T-cell (primary cell): ENCODE measurements around the gene PGM1. TPM values are rescaled to one million over a fixed set of nuclear protein-coding genes. Genes with fewer than 3 reads are reported as not detected.

Experiments
- ATAC-seq, 4 experiments: fragments of 200-7000 bp in 3 of 4; fragments of 150-1000 bp in 1 of 4; cut with Tn5 transposase; replicated peaks in 1 of 4; 1 replicate in 3 of 4; 2 replicates in 1 of 4; pipeline ENCODE4 v1.10.0; 2021; ENCODE audit warnings: moderate library complexity in 3 of 4, mild to moderate bottlenecking in 2 of 4, moderate number of reproducible peaks in 1 of 4
- CTCF ChIA-PET, 2 donors: fragments of 300-600 bp; sonication (Branson Sonifier 250); formaldehyde crosslinking; loops; one replicate each; lab custom pipeline; 2022; ENCODE audit warnings: antibody characterized with exemption in 2 of 2; lab: Charles Lee
- POLR2A ChIA-PET, 2 donors: fragments of 300-600 bp; sonication (Branson Sonifier 250); formaldehyde crosslinking; loops; one replicate each; lab custom pipeline; 2022; ENCODE audit warnings: antibody characterized with exemption in 2 of 2; lab: Charles Lee
- DNase-seq, 35 experiments: peaks; one replicate each; pipeline versions ENCODE4 v3.0.0 to v3.0.0-alpha.2; 2013 to 2023
- H3K27ac ChIP-seq: one replicate; pipeline ENCODE4 v1.5.1; 2013; ENCODE audit warnings: low read length
- H3K27me3 ChIP-seq, 2 experiments: replicated peaks in 1 of 2; 1 replicate in 1 of 2; 2 replicates in 1 of 2; pipeline versions ENCODE4 v1.6.1 to v1.7.0; 2013; ENCODE audit warnings: low read length in 1 of 2, mixed read lengths in 1 of 2; ENCODE audit not compliant: control insufficient read depth in 2 of 2, insufficient read depth in 2 of 2; ENCODE audit errors: extremely low read depth in 1 of 2
- H3K36me3 ChIP-seq, 2 donors: 1 replicate in 1 of 2; 2 replicates in 1 of 2; pipeline versions ENCODE4 v1.6.1 to v1.7.0; 2013; ENCODE audit warnings: low read length in 1 of 2; ENCODE audit not compliant: control insufficient read depth in 2 of 2, insufficient read depth in 1 of 2; ENCODE audit errors: extremely low read depth in 1 of 2
- H3K4me1 ChIP-seq, 2 experiments: 1 replicate in 1 of 2; 2 replicates in 1 of 2; pipeline versions ENCODE4 v1.6.1 to v1.7.0; 2013; ENCODE audit warnings: low read length in 2 of 2, mixed read lengths in 1 of 2; ENCODE audit not compliant: insufficient read depth in 2 of 2, control insufficient read depth in 1 of 2; ENCODE audit errors: extremely low read depth in 1 of 2
- H3K4me3 ChIP-seq, 2 donors: 1 replicate in 1 of 2; 2 replicates in 1 of 2; pipeline versions ENCODE4 v1.5.1 to v1.7.0; 2013; ENCODE audit warnings: mild to moderate bottlenecking in 2 of 2, low read length in 1 of 2, moderate library complexity in 1 of 2; ENCODE audit not compliant: control insufficient read depth in 1 of 2; ENCODE audit errors: extremely low read depth in 1 of 2
- H3K9me3 ChIP-seq: 2 replicates; pipeline ENCODE4 v1.7.0; 2013
- H3K27ac Mint-ChIP-seq, 2 donors: one replicate each; pipeline ENCODE4 v1.8.0; 2020 to 2021; ENCODE audit warnings: mild to moderate bottlenecking in 2 of 2, mixed read lengths in 2 of 2
- H3K27me3 Mint-ChIP-seq, 2 donors: one replicate each; pipeline ENCODE4 v1.8.0; 2021 to 2022; ENCODE audit warnings: mixed read lengths in 2 of 2
- H3K36me3 Mint-ChIP-seq: one replicate; pipeline ENCODE4 v1.8.0; 2021; ENCODE audit warnings: mixed read lengths
- H3K4me1 Mint-ChIP-seq, 3 donors: one replicate each; pipeline ENCODE4 v1.8.0; 2020 to 2022; ENCODE audit warnings: mixed read lengths in 3 of 3, mild to moderate bottlenecking in 1 of 3
- H3K4me3 Mint-ChIP-seq, 3 donors: one replicate each; pipeline ENCODE4 v1.8.0; 2020 to 2022; ENCODE audit warnings: mild to moderate bottlenecking in 3 of 3, mixed read lengths in 3 of 3, moderate library complexity in 3 of 3
- H3K9me3 Mint-ChIP-seq, 3 donors: one replicate each; pipeline ENCODE4 v1.8.0; 2020 to 2022; ENCODE audit warnings: mixed read lengths in 3 of 3
- WGBS: methylation state at CpG from one replicate; pipeline ENCODE4 v1.1.5; 2013; ENCODE audit warnings: missing lambda C conversion rate; ENCODE audit not compliant: insufficient coverage; 5-methylcytosine and 5-hydroxymethylcytosine counted together
- total RNA-seq, 35 experiments: library from RNA in 6 of 35; stranded (reverse) in 6 of 35; fragments of 120-200 nt in 1 of 35; gene quantifications; one replicate each; pipeline versions ENCODE4 v1.2.1 to v1.2.4 and lab custom pipeline; 2013 to 2026

PGM1 gene
- total RNA-seq, 5 donors from 2014 or later (not counting 1 experiment from before 2014, with no cell fraction given): 12.2 to 17.3 (median 15.5) TPM

DNA sequence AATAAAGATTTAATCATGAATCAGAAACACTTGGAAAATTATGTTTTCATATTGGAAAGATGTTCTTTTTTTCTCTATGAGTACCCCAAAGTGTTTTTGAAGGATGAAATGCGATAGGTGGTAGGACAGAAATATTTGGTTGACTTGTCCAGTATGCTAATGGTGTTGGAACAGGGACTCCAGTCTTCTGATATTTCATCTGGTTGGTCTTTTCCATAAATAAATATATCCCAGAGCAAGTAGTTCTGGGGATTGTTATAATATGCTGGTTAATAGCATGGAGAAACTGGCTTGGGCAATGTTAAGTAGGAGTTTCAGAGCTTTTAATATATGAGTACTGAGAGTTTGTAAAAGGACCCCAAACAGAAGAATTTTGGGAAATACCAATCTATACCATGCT lies 8.7 kb downstream of the PGM1 start:
- peaks cover 16% of the 10 kb centered on the region for H3K36me3 Mint-ChIP-seq
- no peaks in the 10 kb centered on the region for H3K27me3 Mint-ChIP-seq
- WGBS: no CpG with 5 or more reads among the region's 1 CpG
- Histone ChIP-seq H3K4me3 (no peak overlapping the region), H3K9me3 (no peaks in the 10 kb centered on the region), H3K36me3 (peaks cover 2 to 4% of the 10 kb centered on the region in 2 donors), H3K27me3 (no peaks in the 10 kb centered on the region), H3K27ac (no peak overlapping the region), H3K4me1 (no peaks in the 10 kb centered on the region)
- H3K27ac Mint-ChIP-seq: no peak overlapping the region
- no peak for DNase-seq
- H3K4me1 Mint-ChIP-seq: peaks cover 3 to 15% (median 5%) of the 10 kb centered on the region in 3 donors
- CTCF ChIA-PET: interaction anchor here in 1 of 2 donors (0.6 kb wide), 1 partner anchor 46 kb away, joined by 4 read pairs; no protein-coding TSS in a partner anchor
- H3K9me3 Mint-ChIP-seq: no peaks in the 10 kb centered on the region
- H3K4me3 Mint-ChIP-seq: no peak overlapping the region
- no peak for ATAC-seq
- POLR2A ChIA-PET: interaction anchor here in 1 of 2 donors (0.5 kb wide), 1 partner anchor 278 kb away, joined by 3 read pairs; no protein-coding TSS in a partner anchor

- no peaks in the 10 kb centered on the region for H3K9me3 Mint-ChIP-seq
- Histone ChIP-seq H3K9me3 (no peaks in the 10 kb centered on the region), H3K27ac (no peak overlapping the region), H3K4me3 (no peak overlapping the region), H3K36me3 (peaks cover 2 to 4% of the 10 kb centered on the region in 2 donors), H3K4me1 (no peaks in the 10 kb centered on the region), H3K27me3 (no peaks in the 10 kb centered on the region)
- DNase-seq (no peak), ATAC-seq (no peak)
- no peak overlapping the region for H3K27ac Mint-ChIP-seq
- ChIA-PET CTCF (no interaction called here), POLR2A (no interaction called here)
- WGBS: 74% methylated on average over 5 of the region's 5 CpGs
- H3K36me3 Mint-ChIP-seq: peaks cover 16% of the 10 kb centered on the region
- peaks cover 1 to 14% (median 3%) of the 10 kb centered on the region in 3 donors for H3K4me1 Mint-ChIP-seq
- no peak overlapping the region for H3K4me3 Mint-ChIP-seq
- no peaks in the 10 kb centered on the region for H3K27me3 Mint-ChIP-seq
These were observed 9.4 kb downstream of the PGM1 start for GRCh38 chr1:63602629-63603028.

DNA sequence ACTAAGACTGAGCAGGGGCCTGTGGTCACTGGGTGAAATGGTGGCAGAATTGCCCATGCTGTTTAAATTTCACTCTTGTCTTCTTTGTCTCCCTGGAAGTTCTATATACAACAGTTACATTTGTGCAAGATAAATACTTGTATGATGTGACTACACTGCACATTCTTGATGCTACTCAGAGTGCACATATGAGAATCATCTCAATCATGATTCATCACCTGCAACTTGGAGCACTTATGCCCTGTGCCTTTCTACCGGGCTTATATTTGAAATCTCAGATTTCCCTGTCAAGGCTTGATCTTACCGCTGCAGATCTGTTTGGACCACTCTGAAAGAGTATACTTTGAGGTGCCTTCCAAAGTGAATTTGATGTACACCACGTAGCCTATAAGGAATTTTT lies 10.6 kb downstream of the PGM1 start:
- ATAC-seq: no peak
- no peaks in the 10 kb centered on the region for H3K9me3 Mint-ChIP-seq
- POLR2A ChIA-PET: no interaction called here

GRCh38 chr1:63607322-63607721 lies 14.1 kb downstream of the PGM1 start:
- Histone ChIP-seq H3K27ac (no peak overlapping the region), H3K36me3 (peaks cover 0 to 4% of the 10 kb centered on the region in 2 donors), H3K4me1 (no peaks in the 10 kb centered on the region), H3K9me3 (no peaks in the 10 kb centered on the region), H3K4me3 (no peak overlapping the region), H3K27me3 (no peaks in the 10 kb centered on the region)
- Mint-ChIP-seq H3K36me3 (peaks cover 3% of the 10 kb centered on the region), H3K9me3 (no peaks in the 10 kb centered on the region), H3K27ac (no peak overlapping the region), H3K27me3 (no peaks in the 10 kb centered on the region), H3K4me1 (peaks cover 0 to 14% (median 6%) of the 10 kb centered on the region in 3 donors), H3K4me3 (no peak overlapping the region)
- POLR2A ChIA-PET: interaction anchor here (0.5 to 0.6 kb wide), 2 partner anchors 238 to 1532 kb away, joined by 3 to 4 read pairs; no protein-coding TSS in a partner anchor
- DNase-seq (no peak), ATAC-seq (no peak)
- CTCF ChIA-PET: no interaction called here
- 96% methylated on average over 7 of the region's 7 CpGs for WGBS

More for the DNA sequence above, 10.6 kb downstream of the PGM1 start:
- peaks cover 1 to 4% of the 10 kb centered on the region in 2 donors for H3K36me3 ChIP-seq
- H3K4me1 ChIP-seq: no peaks in the 10 kb centered on the region
- no peak overlapping the region for H3K4me3 Mint-ChIP-seq
- no peak overlapping the region for H3K27ac ChIP-seq
- H3K27me3 Mint-ChIP-seq: no peaks in the 10 kb centered on the region
- H3K36me3 Mint-ChIP-seq: peaks cover 16% of the 10 kb centered on the region
- DNase-seq: no peak
- WGBS: 100% methylated on average over 2 of the region's 3 CpGs
- H3K9me3 ChIP-seq: no peaks in the 10 kb centered on the region
- CTCF ChIA-PET: no interaction called here
- no peak overlapping the region for H3K4me3 ChIP-seq
- peaks cover 1 to 14% (median 3%) of the 10 kb centered on the region in 3 donors for H3K4me1 Mint-ChIP-seq
- no peak overlapping the region for H3K27ac Mint-ChIP-seq
- H3K27me3 ChIP-seq: no peaks in the 10 kb centered on the region

DNA sequence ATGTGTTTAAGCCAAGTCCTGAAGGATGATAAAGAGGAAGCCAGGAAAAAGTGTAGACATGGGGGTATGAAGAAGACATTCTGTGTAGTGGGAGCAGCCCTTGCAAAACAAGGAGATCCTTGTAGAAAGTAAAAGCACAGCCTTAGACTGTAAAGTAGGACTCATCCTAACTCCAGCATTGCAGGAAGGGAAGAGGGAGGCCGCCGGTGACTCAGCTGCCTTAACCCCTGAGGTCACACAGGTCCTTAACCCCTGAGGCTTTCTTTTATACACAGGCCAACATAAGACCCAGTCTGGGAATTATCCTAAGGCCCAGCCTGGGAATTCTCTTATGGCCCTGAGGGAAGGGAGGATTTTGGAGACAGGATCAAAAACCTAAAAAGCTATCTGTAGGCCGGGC lies 18.0 kb downstream of the PGM1 start:
- POLR2A ChIA-PET: no interaction called here
- H3K4me1 ChIP-seq: no peaks in the 10 kb centered on the region
- Mint-ChIP-seq H3K36me3 (no peaks in the 10 kb centered on the region), H3K9me3 (no peaks in the 10 kb centered on the region), H3K4me3 (no peak overlapping the region), H3K4me1 (peaks cover 2 to 7% (median 6%) of the 10 kb centered on the region in 3 donors), H3K27ac (no peak overlapping the region), H3K27me3 (no peaks in the 10 kb centered on the region)
- H3K36me3 ChIP-seq: peaks cover 0 to under 1% of the 10 kb centered on the region in 2 donors
- H3K4me3 ChIP-seq: no peak overlapping the region
- no peaks in the 10 kb centered on the region for H3K27me3 ChIP-seq
- no peak overlapping the region for H3K27ac ChIP-seq
- WGBS: 89% methylated on average over 1 of the region's 3 CpGs
- ATAC-seq (no peak), DNase-seq (no peak)
- CTCF ChIA-PET: interaction anchor here in 1 of 2 donors (0.6 kb wide), 1 partner anchor 525 kb away, joined by 3 read pairs; no protein-coding TSS in a partner anchor
- no peaks in the 10 kb centered on the region for H3K9me3 ChIP-seq

GRCh38 chr1:63612564-63612963 lies 19.4 kb downstream of the PGM1 start:
- Mint-ChIP-seq H3K36me3 (no peaks in the 10 kb centered on the region), H3K9me3 (no peaks in the 10 kb centered on the region), H3K27me3 (no peaks in the 10 kb centered on the region), H3K4me1 (peaks cover 2 to 7% (median 6%) of the 10 kb centered on the region in 3 donors), H3K27ac (no peak overlapping the region), H3K4me3 (no peak overlapping the region)
- ATAC-seq (no peak), DNase-seq (no peak)
- POLR2A ChIA-PET: no interaction called here
- CTCF ChIA-PET: interaction anchor here (0.6 to 1.8 kb wide), 6 partner anchors 11 to 526 kb away, joined by 3 to 8 read pairs (median 4); no protein-coding TSS in a partner anchor
- WGBS: 93% methylated on average over 1 of the region's 4 CpGs
- Histone ChIP-seq H3K4me1 (no peaks in the 10 kb centered on the region), H3K36me3 (no peaks in the 10 kb centered on the region), H3K27ac (no peak overlapping the region), H3K9me3 (no peaks in the 10 kb centered on the region), H3K4me3 (no peak overlapping the region), H3K27me3 (no peaks in the 10 kb centered on the region)
